Nephron (organoid): ENCODE measurements around the gene SGMS2.
A peak's percentile ranks its signal among the peaks of the same experiment; 100 is the strongest.

Experiments
- H3K27ac Mint-ChIP-seq, 3 experiments: 2 replicates each; pipeline ENCODE4 v1.8.0; 2020; ENCODE audit warnings: mixed read lengths in 3 of 3, mild to moderate bottlenecking in 2 of 3, moderate library complexity in 1 of 3
- H3K27me3 Mint-ChIP-seq: 2 replicates; pipeline ENCODE4 v1.8.0; 2021; ENCODE audit warnings: low read depth, mild to moderate bottlenecking, moderate library complexity, mixed read lengths
- H3K36me3 Mint-ChIP-seq: 2 replicates; pipeline ENCODE4 v1.8.0; 2020; ENCODE audit warnings: low read depth, mixed read lengths
- H3K4me1 Mint-ChIP-seq: 2 replicates; pipeline ENCODE4 v1.8.0; 2020; ENCODE audit warnings: mixed read lengths
- H3K4me3 Mint-ChIP-seq, 3 experiments: 2 replicates each; pipeline ENCODE4 v1.8.0; 2020; ENCODE audit warnings: mild to moderate bottlenecking in 3 of 3, mixed read lengths in 3 of 3, moderate library complexity in 2 of 3
- H3K9me3 Mint-ChIP-seq: 2 replicates; pipeline ENCODE4 v1.8.0; 2020; ENCODE audit warnings: mixed read lengths
- CTCF ChIP-seq, 3 experiments: fragments of 200-600 bp; sonication (generic); IDR thresholded peaks; one replicate each; pipeline ENCODE4 v1.5.0; 2021; ENCODE audit warnings: antibody characterized with exemption in 3 of 3; ENCODE audit not compliant: unreplicated experiment in 3 of 3

Gene SGMS2

GRCh38 chr4:107838861-107839565 lies 14.3 kb downstream of the SGMS2 start:
- no peaks in the 10 kb centered on the region for H3K36me3 Mint-ChIP-seq
- no peak for TF ChIP-seq CTCF (IDR thresholded peaks at IDR 0.05; ENCODE audit: unreplicated experiment in 3 of 3)
- H3K9me3 Mint-ChIP-seq = no peaks in the 10 kb centered on the region
- H3K4me1 Mint-ChIP-seq = no peaks in the 10 kb centered on the region
- H3K27ac Mint-ChIP-seq = no peak overlapping the region
- H3K27me3 Mint-ChIP-seq = no peaks in the 10 kb centered on the region
- no peak overlapping the region for H3K4me3 Mint-ChIP-seq

- peaks cover 9% of the 10 kb centered on the region for H3K9me3 Mint-ChIP-seq
- no peaks in the 10 kb centered on the region for H3K27me3 Mint-ChIP-seq
- no peak overlapping the region for H3K4me3 Mint-ChIP-seq
- TF ChIP-seq CTCF (IDR thresholded peaks at IDR 0.05; ENCODE audit: unreplicated experiment in 3 of 3) = no peak
- H3K27ac Mint-ChIP-seq = no peak overlapping the region
- H3K36me3 Mint-ChIP-seq = peaks cover 3% of the 10 kb centered on the region
- H3K4me1 Mint-ChIP-seq = no peaks in the 10 kb centered on the region
Measured at GRCh38 chr4:107843391-107843790, 18.7 kb downstream of the SGMS2 start.

GRCh38 chr4:107845681-107846080 lies 20.9 kb downstream of the SGMS2 start:
- H3K9me3 Mint-ChIP-seq = peaks cover 12% of the 10 kb centered on the region
- H3K4me1 Mint-ChIP-seq = no peaks in the 10 kb centered on the region
- H3K36me3 Mint-ChIP-seq = peaks cover 3% of the 10 kb centered on the region
- H3K27me3 Mint-ChIP-seq = no peaks in the 10 kb centered on the region
- no peak overlapping the region for H3K4me3 Mint-ChIP-seq
- H3K27ac Mint-ChIP-seq = no peak overlapping the region
- TF ChIP-seq CTCF (IDR thresholded peaks at IDR 0.05; ENCODE audit: unreplicated experiment in 3 of 3) = no peak

- no peak for TF ChIP-seq CTCF (IDR thresholded peaks at IDR 0.05; ENCODE audit: unreplicated experiment in 3 of 3)
- Mint-ChIP-seq H3K27ac (no peak overlapping the region), H3K36me3 (peaks cover 3% of the 10 kb centered on the region), H3K9me3 (peaks cover 12% of the 10 kb centered on the region), H3K4me1 (peaks cover 21% of the 10 kb centered on the region), H3K27me3 (no peaks in the 10 kb centered on the region), H3K4me3 (no peak overlapping the region)
Measured at GRCh38 chr4:107850438-107850837, 25.7 kb downstream of the SGMS2 start.

GRCh38 chr4:107853444-107854355 lies 29.0 kb downstream of the SGMS2 start:
- H3K27me3 Mint-ChIP-seq = no peaks in the 10 kb centered on the region
- H3K36me3 Mint-ChIP-seq = no peaks in the 10 kb centered on the region
- H3K27ac Mint-ChIP-seq = peak overlapping the region in 2 of 3 experiments; percentile 88 to 92
- TF ChIP-seq CTCF (IDR thresholded peaks at IDR 0.05; ENCODE audit: unreplicated experiment in 3 of 3) = no peak
- peaks cover 3% of the 10 kb centered on the region for H3K9me3 Mint-ChIP-seq
- H3K4me3 Mint-ChIP-seq = peak overlapping the region in 1 of 3 experiments; percentile 38
- H3K4me1 Mint-ChIP-seq = peaks cover 45% of the 10 kb centered on the region
